CD4-positive, alpha-beta T cell treated with Interleukin-15 for 1 hour (primary cell): ENCODE results near the gene INSIG1.
A peak's percentile ranks its signal among the peaks of the same experiment; 100 is the strongest.

Experiments
- DNase-seq: peaks from one replicate; pipeline ENCODE4 v3.0.0-alpha.2; 2020

The INSIG1 gene

DNA sequence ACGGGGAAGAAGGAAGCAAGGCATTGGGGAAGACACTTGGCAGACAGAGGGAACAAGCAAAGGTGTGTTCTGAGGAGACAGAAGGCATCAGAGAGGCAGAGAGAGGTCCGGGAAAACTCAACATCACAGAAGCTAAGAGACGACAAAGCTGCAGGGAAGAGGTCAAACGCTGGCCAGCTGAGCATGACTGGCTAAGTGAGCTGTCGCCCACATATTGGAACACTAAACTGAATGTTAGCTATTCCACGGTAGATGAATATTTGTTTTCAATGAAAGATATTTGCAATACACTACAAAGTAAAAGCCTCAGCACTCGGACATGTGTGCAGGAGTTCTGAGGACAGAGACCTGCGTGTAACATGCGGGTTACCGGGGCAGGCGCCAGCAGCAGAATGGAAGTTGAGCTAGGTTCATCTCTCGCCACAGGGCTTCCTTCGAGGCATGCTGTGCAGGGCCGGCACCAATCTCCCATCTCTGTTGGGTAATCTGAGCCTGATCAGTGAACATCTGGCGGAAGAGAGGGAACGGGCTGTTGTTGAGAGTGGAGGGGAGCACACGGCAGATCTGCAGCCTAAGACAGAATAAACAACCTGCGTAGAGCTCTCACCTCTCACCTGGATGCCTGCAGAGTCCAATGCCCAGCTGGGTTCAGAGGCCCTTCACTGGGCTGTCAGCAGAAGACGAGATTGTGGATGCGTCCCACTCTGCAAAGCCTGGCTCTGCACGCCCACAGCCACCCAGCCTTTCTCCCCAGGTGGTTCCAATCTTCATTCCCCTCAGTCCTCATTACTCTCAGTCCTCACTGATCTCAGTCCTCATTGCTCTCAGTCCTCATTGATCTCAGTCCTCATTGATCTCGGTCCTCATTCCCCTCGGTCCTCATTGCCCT lies 35.9 kb downstream of the INSIG1 start:
- no peak for DNase-seq

GRCh38 chr7:155336812-155337602 lies 39.3 kb downstream of the INSIG1 start:
- DNase-seq, result no peak

DNA sequence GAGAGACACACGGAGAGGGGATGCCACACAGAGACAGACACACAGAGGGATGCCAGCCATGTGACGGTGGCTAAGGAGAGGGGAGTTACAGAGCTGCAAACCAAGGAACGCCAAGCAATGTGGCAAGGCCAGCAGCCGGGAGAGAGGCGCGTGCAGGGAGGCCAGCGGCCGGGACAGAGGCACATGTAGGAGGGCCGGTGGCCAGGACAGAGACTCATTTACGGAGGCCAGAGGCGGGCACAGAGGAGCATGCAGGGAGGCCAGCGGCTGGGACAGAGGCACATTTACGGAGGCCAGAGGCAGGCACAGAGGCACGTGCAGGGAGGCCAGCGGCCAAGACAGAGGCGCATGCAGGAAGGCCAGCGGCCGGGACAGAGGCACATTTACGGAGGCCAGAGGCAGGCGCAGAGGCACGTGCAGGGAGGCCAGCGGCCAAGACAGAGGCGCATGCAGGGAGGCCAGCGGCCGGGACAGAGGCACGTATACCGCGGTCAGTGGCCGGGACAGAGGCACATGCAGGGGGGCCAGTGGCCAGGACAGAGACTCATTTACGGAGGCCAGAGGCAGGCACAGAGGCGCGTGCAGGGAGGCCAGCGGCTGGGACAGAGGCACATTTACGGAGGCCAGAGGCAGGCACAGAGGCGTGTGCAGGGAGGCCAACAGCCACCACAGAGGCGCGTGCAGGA lies 40.4 kb downstream of the INSIG1 start:
- DNase-seq, result no peak

DNA sequence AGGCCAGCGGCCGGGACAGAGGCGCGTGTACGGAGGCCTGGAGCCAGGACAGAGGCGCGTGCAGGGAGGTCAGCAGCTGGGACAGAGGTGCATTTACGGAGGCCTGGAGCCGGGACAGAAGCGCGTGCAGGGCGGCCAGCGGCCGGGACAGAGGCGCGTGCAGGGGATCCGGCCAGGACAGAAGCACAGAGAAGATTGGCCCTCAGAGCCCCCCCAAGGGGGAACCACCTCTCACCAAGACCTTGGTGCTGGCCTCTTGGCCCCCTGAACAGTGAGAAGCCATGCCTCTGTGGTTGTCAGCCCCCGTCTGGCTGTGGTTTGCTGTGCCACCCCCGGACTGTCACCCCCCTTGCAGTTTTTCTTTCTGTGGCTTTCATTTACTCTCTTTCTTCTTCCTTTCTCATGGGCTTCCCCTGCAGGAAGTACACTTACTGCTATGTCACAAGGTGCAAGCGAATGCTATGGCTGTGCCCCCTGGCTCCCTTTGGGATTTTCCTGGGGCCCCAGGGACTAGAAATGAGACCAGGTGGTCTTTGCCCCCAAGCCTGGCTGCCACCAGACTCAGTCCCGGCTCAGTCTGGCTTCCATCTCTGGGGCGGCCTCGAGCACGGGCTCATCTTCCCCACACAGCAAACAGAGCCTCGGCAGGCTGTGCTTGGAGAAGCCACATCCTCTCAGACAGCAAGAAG lies 41.1 kb downstream of the INSIG1 start:
- DNase-seq, result no peak

- DNase-seq, result no peak
Measured at GRCh38 chr7:155339474-155339873, 41.8 kb downstream of the INSIG1 start.

DNA sequence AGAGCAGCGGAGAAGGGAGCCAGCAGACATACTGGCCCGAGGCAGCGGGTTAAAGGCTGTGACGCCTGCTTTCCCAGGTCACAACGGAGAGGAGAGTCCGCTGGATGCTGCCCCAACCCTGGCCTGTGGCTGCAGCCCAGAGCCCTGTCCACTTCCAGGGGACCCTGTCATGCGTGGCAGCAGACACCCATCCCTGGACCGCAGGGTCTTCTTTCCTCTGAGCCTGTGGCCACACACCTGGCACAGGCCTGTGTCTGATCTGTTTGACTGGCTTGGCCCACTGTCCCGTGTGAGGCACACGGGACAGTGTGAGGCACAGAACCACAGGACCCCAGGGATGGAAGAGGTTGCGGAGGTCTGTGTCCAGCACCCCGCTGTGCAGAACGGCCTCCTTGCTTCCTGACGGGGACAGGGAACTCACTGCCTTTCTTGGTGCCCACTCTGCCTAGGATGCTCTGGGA lies 42.4 kb downstream of the INSIG1 start:
- DNase-seq, result no peak

- peak; percentile 2 for DNase-seq
Measured at GRCh38 chr7:155340721-155341120, 43.0 kb downstream of the INSIG1 start.

DNA sequence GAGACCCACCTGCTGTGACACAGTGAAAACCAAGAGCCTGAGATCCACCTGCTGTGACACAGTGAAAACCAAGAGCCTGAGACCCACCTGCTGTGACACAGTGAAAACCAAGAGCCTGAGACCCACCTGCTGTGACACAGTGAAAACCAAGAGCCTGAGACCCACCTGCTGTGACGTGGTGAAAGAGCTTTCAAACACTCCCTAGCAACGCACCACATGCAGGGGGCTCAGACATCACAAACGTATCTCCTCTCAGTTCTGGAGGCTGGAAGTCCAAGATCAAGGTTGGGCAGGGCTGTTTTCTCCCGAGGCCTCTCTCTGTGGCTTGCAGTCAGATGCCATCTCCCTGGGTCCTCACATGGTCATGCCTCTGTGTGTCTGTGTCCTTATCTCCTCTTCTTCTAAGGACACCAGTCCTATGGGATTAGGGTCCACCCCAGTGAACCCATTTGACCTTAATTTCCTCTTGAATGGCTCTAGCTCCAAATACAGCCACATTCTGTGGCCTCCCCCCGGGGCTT lies 43.8 kb downstream of the INSIG1 start:
- DNase-seq, result no peak

DNA sequence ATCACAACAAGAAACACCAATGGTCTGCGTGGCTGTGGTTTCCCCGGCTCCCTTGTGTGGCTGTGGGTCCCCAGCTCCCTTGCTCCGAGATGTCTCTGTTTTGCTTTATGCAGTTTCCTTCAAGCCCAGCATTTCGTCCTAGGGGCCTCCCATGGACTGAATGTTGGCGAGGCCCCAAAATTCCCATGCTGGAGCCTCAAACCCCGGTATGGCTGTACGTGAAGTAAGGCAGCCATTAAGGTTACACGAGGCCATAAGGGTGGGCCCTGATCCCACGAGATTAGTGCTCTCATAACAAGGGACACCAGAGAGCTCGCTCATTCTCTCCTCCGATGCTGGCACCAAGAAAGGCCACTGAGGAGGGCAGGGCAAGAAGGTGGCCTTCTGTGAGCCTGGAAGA lies 44.6 kb downstream of the INSIG1 start:
- no peak for DNase-seq

DNA sequence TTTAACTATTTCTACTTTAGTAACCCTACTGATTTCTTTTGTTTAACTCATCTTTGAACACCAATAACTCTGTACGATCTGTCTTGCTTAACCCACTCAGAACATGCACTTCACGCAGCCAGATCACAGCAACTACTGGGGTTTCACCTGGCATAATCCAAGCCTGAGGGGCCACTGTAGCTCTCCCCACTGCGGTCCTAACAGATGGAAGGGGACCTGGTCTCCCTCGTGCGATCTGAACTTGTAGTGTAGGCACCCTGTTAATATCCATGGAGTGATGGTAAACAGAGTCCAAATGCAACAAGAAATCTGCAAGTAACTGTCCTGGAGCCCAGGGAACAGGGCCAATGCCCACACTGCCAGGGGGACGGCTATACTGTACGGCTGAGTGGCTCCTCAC lies 45.5 kb downstream of the INSIG1 start:
- peak; percentile 7 for DNase-seq

GRCh38 chr7:155343661-155344121 lies 46.0 kb downstream of the INSIG1 start:
- no peak for DNase-seq

- DNase-seq, result peak; percentile 5
Measured at GRCh38 chr7:155344270-155344617, 46.6 kb downstream of the INSIG1 start.

DNA sequence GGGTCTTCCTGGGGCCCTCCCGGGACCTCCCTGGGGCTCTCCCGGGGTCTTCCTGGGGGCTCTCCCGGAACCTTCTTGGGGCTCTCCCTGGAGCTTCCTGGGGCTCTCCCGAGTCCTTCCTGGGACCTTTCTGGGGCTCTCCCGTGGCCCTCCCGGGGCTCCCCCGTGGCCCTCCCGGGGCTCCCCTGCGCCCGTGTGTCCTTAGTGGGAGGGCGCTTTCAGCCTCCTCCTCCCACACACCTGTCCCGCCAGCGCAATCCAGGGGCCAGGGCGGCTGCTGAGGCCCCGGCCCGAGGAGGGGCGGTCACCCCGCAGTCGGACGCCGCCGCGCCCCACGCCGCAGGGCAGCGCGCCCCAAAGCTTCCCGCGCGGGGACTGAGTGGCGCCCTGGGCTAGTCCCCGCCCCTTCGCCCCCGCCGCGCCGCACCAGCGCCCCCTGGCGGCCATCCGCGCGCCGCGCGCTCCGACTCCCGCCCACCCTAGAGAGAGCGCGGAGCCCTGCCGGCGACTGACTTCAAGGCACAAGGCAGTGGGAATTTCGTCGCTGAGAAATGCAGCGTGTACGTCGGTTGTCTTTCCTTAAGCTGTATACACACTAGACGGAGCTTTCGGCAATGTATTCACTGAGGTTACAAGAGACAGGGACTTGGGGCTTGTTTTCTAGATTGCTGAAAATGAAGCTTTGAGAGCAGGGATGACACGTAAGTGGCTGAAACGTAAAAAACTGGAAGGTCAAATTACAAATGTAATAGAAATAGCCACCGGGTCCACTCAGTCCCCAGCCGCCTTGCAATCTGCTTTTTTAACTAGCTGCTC lies 47.1 kb downstream of the INSIG1 start:
- peak; percentile 80 for DNase-seq

DNA sequence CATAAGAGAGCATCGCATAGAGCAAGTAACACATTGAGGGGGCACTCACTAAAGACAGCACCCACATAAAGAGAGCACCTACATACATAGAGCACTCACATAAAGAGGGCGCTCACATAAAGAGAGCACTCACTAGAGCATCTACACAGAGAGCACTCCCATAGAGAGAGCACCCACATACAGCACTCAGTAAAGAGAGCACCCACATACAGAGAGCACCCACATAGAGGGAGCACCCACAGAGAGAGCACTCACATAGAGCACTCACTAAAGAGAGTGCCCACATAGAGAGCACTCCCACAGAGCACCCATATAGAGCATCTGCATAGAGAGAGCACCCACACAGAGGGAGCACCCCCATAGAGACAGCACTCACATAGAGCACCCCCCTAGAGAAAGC lies 47.8 kb downstream of the INSIG1 start:
- DNase-seq, result peak; percentile 7

DNA sequence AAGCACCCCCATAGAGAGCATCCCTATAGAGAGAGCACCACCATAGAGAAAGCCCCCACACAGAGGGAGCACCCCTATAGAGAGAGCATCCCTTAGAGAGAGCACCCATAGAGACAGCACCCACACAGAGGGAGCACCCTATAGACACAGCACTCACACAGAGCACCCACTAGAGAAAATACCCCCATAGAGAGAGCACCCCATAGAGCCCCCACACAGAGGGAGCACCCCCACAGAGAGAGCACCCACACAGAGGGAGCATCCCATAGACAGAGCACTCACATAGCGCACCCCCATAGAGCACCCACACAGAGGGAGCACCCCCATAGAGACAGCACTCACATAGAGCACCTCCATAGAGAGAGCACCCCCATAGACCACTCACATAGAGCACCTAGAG lies 48.6 kb downstream of the INSIG1 start:
- no peak for DNase-seq

DNA sequence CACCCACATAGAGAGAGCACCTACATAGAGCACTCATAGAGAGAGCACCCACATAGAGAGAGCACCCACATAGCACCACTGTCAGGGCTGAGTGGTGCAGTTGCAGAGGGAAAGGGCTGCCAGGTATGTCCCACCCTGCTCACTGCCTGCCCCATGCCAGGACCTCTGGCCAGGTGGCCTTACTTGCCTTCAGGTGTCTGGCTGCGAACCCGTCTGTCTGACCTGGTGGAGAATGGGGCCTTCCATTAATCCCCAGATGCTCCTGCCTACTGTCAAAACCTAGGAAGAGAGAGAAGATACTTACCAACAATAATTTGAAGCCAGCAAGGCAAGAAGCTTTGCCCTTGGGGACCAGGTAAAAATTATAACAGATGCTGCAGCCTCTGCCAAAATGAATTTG lies 51.1 kb downstream of the INSIG1 start:
- DNase-seq, result no peak

- DNase-seq, result no peak
Measured at GRCh38 chr7:155349601-155350331, 52.1 kb downstream of the INSIG1 start.

DNA sequence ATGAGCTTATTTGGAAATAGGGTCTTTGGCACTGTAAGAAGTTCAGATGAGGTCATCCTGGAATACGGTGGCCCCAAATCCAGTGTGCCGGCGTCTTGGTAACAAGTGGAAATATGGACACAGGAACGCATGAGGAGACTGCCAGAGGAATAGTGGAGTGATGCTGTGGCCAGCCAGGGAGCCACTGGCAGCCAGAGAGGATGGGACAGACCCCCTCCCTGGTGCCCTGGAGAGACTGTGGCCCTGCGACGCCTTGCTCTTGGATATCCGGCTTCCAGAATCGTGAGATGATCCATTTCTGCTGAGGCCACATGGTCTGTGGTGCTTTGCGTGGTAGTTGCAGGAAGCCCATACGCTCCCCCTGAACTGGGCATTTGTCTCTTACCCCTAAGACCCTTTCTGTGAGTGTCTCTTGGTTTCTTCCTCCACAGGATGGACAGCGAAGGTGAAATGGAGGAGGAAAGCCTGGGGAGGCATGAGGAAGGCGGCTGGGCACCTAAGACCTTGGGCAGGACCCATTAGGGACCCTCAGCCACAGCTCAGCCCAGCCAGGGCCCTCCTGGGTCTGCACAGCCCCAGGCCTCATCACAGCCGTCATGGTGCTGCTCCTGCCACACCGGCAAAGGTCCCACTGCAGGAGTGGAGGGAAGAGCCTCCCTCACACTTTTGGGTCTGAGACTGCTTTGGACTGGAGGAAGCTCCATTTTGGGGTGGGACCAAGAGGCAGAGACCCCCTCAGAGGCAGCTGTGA lies 53.6 kb downstream of the INSIG1 start:
- no peak for DNase-seq

- DNase-seq, result no peak
Measured at GRCh38 chr7:155352076-155352752, 54.5 kb downstream of the INSIG1 start.

DNA sequence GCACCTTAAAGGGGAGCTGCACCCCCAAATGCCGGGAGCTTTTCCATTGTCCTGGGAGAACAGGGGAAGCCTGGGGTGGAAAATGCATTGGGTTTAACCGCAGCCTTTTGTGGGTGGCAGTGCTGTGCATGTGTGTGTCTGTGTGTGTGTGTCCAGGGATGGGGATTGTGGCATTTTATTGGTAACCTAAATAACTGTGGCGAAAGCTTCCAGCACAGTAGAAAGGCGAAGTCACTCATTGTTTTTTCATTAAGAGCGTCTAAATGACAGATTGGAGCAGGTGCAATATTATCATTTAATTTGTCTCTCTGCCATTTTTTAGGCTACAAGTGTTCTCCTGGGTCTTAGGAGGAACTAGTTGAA lies 55.1 kb downstream of the INSIG1 start:
- no peak for DNase-seq
